Measurements from ENCODE around the gene ORC1.

- TF ChIP-seq CTCF (IDR thresholded peaks at IDR 0.05; ENCODE audit: low read length) = no peak
- TF ChIP-seq EZH2phosphoT487 (IDR thresholded peaks at IDR 0.05; ENCODE audit: low read length) = no peak
These were observed 46.8 kb downstream of the ORC1 start for GRCh38 chr1:52357397-52357796.

All from MM.1S (cell line).